ENCODE results near the gene TIGD2.
"Not testable (repeated sequence)": the region's sequence is repeated elsewhere in the genome, so short reads cannot be mapped to it uniquely, and the experiment has no call there.

Gene TIGD2

DNA sequence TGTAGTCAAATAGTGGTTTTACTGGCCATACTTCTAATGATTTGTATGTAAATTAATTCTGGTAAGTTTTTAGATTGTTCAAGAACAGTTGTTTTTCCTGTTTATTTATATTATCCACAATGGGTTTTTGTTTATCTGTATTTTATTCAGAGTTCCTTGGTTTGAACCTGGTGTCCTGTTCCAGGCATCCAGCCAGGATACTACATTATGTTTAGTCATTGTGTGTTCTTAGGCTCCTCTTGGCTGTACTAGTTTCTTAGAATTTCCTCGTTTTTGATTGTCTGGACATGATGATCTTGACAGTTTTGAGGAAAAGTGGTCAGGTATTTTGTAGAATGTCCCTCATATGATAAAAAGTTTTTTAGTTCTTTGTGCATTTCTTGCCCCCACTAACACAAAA lies 7.8 kb downstream of the TIGD2 start:
- no peak for DNase-seq (ENCODE audit: low read depth in 2 of 2)

DNA sequence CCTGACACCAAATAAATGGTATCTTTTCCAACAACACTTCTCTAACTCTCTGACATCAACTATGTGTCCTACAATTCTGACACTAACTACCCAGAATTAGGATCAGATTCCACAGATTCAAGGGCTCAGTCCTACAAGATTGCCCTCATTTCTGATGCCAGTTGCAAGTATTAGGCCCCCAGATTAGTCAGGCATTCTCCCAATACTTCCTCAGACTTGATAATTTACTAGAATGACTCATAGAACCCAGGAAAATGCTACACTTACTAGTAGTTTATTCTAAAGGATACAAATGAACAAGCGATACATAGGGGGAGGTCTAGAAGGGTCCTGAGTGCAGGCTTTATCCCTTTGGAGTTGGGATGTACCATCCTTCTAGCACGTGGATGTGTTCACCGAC lies 8.5 kb downstream of the TIGD2 start:
- no peak for DNase-seq (ENCODE audit: low read depth in 2 of 2)

DNA sequence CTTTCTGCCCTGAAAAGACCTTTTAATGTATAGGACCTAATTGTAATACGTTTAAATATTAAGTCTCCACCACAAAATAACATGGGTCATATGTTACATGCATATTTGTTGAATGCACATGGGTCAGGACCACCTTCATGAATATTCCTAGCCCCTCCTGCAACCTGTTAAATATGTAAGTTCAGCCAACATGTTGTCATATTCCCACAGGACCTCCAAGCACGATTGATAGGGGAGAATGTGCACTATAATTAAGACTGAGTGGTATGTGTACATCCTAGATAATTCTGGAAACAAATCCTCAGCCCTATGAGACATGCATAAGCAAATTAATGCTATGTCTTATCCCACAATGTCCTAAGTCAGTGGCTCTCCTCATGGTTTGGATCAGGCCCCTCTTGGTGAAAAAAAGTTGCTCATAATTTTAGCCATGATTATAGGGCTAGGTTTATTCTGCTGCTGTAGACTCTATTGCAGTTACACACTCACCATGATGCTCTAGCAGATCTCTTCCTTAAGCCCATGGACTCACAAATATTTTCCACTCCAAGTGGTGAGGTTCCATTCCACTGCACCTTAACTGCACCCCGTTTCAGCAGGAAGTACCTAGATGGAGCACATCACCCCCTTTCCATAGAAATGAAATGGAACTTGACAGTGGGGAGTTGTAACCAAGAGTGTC lies 10.2 kb downstream of the TIGD2 start:
- DNase-seq (ENCODE audit: low read depth in 2 of 2), result no peak

DNA sequence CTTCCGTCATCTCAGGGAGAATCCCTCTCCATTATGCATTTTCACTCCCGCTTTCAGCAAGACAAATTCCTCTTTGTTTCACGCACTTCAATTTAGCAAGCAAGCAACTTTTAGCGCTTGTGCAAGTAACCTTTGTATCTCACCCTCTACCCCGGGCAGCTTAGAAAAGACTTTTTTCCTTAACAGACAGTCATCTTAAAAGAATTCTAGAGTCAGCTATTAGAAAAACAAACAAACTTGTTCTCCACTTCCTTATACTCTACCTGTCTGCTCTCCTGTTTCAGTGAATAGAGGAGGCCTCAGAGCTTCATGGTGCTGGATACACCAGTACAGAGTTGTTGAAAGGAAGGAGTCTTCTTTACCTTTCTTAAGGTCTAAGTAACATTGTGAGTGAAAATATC lies 12.1 kb downstream of the TIGD2 start:
- DNase-seq (ENCODE audit: low read depth in 2 of 2), result no peak

DNA sequence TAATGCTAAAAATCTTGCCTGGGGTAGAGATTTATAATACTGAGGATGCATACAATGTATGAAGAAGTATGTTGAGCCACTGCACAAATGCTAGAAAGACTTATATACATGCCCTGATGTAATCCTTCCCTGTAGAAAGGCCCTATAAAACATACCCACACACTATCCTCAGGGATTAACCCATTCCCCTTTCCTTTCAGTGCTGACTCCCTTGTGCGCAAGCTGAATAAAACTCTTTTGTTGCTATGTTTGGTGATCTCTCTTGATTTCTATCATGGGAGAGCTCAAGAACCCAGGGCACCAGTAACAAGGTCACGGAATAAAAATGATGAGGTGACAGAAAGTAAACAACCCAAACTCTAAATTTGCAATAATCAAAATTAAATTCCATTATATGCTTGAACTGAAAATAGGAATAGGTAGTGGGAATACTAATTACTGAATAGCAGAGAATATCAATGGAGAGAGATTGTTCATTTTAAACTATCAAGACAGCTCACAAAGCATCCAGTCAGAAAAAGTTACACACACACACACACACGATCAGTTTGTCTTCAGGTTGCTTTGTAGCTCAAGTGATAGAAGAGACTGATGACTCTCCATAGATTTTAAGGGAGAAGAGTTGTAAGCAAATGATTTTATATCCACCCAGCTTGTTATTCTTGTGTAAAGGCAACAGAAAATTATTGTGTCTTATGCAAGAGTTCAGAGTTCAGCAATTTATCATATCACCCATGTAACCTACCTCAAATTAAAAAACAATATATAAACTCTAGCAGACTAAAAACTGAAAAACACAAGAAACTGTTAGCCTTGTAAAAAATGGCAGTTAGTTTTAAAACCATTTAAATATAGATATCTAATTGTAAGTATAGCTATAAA lies 14.8 kb downstream of the TIGD2 start:
- no peak for DNase-seq (ENCODE audit: low read depth in 2 of 2)

DNA sequence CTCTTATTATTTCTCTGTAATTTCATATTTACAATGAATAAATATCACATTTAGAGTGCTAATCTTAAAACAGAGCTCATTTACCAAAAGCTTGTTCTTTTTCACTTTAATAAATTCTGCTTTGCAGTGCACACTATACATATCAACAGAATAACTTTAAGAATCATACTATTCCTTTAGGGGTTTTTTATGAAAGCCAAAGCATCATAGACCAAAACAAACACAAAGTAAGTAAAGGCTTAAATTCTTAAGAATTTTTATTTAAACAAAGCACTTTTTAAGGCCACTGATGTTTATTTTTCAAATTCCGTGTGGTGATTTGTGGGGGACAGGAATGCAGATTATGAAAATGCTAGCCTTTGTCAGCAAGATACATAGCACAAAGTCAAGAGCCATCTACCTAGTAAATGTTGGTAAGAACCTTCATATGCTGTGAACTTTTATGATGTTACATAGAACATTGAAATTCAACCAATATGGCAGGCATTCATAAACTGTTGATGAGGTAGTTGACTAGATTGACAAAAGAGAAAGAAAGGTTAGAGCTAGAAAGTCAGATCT lies 17.8 kb downstream of the TIGD2 start:
- no peak for DNase-seq (ENCODE audit: low read depth in 2 of 2)

DNA sequence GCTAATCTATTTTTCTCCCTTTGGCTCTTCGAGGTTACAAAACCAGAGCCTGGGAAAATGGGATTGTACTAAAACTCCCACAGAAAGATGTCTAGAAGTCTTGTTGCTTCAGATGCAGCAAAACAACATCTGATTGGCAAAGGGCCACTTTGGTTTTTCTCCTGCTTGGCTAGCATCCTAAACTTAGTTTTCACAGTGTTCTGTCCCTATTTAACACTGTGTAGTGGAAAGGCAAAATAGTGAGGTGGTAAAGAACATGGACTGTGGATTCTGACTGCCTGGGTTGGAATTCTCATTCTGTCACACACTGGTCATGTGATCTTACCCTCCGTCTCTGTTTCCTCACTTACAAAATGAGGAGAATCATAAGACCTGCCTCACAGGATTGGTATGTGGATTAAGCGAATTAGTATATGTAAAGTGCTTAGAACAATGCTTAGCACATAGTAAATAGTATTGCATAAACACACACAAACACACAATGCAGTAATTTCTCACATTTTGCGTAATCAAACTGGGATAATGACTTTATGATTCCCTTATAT lies 23.5 kb downstream of the TIGD2 start:
- no peak for DNase-seq (ENCODE audit: low read depth in 2 of 2)

DNA sequence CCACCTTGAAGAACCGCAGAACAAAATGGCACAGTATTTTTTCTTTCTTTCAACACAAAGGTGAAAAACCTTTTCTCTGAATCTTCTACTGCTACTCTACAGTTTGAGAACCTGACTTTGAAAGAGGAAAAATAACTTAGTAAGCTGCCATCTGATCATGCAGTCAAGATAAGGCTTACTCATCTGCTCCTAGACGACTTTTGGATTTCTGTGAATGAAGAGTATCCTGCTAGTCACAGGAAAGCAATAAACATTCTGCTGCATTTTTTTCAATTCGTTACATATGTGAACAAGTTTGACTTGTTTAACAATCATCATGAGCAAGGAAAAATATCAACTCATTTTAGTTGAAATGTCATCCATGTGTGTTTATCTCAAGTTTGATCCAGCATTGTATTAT lies 25.2 kb downstream of the TIGD2 start:
- no peak for DNase-seq (ENCODE audit: low read depth in 2 of 2)

DNA sequence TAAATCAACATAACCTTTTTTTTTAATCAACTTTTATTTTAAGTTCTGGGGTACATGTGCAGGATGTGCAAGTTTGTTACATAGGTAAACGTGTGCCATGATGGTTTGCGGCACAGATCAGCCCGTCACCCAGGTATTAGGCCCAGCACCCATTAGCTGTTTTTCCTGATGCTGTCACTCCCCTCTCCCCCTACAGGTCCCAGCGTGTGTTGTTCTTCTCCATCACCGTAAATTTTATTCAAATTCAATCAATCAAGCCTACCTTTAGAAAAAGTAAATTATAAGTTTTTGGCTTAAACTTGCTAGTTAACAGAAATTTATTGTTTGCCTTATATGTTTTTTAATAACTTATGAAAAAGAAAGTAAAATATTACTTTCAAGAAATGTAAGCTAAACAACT lies 25.9 kb downstream of the TIGD2 start:
- no peak for DNase-seq (ENCODE audit: low read depth in 2 of 2)

DNA sequence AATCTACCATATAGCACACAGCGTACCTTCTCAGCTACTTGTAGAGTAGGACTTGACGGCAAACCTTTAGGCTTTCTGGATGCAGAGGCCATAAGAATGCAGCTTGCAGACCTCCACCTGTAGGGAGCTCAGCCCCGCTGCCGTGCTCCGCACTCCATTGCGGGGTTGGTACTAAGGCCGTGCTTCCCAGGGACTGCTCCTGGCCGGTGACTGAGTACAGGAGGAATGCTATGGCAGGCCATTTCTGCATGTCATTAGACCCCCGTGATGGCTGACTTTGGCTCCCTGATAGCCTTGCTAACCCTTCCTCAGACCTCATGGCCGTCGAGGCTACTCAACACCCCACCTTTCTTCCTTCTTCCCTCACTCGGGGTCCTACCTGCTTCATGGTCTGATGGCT lies 26.4 kb downstream of the TIGD2 start:
- DNase-seq (ENCODE audit: low read depth in 2 of 2), result no peak

DNA sequence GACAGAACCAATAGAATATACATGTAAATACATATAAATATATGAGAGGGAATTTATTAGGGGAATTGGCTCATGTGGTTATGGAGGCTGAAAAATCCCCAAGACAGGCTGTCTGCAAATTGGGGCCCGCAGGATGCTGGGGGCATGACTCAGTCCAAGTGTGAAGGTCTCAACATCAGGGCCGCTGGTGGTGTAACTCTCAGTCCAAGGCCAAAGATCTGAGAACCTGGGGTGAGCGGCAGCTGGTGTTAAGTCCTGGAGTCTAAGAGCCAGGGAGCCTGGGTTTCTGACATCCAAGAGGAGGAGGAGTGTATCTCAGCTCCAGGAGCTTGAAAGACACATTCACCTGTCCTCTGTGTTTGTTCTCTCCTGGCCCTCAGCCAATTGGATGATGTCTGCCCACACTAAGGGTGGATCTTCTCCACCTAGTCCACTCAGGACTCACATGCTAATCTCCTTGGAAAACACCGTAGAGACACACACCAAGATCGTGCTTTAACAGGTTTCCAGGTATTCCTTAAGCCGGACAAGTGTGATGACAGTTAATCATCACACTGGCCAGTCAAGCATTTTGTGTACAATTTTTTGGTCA lies 28.9 kb downstream of the TIGD2 start:
- no peak for DNase-seq (ENCODE audit: low read depth in 2 of 2)

DNA sequence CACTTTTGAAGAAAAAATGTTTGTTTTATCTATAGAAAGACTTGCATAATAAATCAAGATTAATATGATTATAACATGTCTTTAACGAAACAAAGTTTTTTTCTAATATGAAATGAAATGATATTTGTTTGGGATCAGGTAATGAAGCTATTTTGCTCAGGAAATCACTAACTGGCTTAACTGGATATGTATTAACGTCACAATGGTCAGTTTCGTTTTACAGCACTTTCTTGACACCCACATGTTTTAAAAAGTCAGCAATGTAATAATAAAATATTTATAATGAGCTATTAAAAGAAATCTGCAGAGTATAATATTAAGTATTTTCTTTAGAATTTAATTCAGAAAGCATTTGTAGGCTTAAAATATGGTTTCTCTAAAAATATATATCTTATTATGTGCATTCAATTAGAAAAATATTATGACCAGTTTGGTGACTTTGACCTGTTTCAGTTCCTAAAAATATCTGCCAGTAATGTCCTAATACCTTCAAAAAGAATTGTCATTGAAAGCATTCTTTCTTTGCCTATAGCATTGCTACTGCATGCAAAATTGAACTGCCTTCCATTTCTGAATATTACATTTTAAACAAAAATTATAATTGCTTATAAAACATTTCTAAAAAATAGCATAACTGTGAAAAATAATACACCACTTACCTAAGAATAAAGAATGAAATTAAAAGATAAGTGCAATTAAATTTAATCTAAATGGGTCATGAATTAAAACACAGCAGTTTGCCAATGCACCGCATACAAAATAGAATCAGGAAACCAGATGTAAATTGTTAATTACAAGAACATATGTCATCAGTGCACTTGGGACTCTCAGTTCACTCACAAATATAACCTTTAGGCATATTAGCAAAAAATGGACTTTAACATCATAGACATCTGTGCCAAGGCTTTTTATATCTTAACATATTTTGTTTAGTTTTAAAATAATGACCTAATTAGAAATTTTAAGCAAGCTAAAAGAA lies 31.6 kb downstream of the TIGD2 start:
- DNase-seq (ENCODE audit: low read depth in 2 of 2), result no peak

DNA sequence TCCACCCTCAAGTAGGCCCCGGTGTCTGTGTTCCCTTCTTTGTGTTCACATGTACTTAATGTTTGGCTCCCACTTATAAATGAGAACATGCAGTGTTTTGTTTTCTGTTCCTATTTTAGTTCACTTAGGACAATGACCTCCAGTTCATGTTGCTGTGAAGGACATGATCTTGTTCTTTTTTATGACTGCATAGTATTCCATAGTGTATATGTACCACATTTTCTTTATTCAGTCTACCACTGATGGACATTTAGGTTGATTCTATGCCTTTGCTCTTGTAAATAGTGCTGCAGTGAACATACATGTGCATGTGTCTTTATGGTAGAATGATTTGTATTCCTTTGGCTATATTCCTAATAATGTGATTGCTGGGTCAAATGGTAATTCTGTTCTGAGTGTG lies 33.3 kb downstream of the TIGD2 start:
- not testable (repeated sequence) for DNase-seq (ENCODE audit: low read depth in 2 of 2)

DNA sequence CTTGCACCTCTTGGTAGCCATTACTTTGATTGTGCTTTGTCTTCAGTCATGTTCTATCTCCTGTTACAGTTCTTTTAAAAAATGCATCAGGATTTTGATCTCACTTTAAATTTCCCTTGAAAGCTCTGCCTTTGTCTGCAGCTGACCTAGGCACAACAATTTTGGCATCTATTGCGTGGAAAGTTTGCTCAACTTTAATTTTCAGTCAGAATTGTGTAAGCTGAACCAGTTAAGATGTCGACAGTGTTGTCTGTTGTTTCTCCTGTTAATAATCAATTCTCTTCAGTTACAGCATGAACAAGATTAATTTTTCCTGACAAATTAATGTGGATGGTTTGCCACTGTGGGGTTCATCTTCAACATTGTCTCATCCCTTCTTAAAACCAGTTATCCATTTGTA lies 34.9 kb downstream of the TIGD2 start:
- DNase-seq (ENCODE audit: low read depth in 2 of 2), result no peak

DNA sequence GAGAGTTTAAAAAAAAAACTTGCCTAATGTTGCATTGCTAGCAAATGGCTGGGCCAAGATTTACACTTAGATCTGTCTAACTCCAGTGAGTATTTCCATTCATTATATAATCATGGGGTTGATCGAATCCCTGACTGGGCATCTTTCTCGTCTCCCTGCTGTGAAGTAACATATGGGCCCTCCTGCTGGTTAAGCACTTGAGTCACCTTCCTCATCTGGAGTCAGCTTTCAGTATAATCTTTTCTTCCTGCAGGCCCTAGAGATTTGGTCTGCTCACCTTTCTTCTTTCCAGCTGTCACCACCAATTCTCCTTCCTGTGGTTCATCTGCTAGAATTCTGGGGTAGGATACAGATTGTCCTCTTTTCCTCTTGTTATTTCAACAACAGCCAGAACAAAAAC lies 41.6 kb downstream of the TIGD2 start:
- no peak for DNase-seq (ENCODE audit: low read depth in 2 of 2)

DNA sequence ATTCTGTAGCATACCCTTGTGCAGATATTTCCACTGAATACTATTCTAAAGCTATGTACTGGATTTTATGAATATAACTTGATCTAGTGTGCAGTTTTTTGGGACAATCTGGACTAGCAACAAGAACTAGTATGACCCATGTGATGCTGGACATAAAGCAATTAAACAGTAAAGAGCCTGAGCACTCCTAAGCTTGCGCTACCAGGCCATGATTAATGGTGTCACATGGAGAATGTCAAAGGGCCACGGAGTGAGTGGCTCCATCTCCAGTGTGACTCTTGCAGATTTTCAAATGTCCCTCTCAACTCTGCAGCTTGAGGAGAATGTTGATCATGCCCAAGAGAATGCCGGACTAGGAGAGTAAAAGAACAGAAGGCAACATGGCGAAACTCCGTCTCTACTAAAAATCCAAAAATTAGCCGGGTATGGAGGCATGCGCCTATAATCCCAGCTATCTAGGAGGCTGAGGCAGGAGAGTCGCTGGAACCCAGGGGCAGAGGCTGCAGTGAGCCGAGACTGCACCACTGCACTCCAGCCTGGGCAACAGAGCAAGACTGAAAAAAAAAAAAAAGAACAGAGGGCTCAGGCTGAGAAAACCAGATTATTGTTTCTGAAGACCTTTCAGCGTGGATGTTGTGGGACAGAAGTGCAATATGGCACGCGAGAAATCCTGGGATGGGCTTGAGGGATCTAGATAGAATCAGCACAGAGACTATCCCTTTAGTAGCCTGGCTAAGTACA lies 45.0 kb downstream of the TIGD2 start:
- no peak for DNase-seq (ENCODE audit: low read depth in 2 of 2)

DNA sequence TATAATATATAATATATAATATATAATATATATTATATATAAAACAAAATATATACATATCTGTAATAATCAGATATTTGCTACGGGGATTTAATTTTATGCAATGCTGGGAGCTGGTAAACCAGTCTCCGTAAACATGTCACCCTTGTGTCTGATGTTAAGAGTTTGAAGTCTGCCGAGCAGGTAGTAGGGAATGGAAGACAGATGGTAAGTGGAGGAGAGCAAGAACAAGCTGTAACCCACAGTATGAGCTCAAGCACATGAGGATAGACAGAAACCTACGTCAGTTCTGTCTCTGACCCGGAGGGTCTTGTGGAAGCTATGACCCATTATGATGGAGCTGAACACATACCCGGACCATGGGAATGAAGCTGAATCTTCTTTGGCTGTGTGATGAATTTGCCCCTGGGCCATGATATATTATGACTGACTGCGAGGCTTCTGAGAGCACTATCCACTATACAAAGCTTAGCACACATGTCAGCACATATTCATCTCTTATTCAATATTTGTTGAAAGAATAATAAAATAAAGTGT lies 46.2 kb downstream of the TIGD2 start:
- no peak for DNase-seq (ENCODE audit: low read depth in 2 of 2)

DNA sequence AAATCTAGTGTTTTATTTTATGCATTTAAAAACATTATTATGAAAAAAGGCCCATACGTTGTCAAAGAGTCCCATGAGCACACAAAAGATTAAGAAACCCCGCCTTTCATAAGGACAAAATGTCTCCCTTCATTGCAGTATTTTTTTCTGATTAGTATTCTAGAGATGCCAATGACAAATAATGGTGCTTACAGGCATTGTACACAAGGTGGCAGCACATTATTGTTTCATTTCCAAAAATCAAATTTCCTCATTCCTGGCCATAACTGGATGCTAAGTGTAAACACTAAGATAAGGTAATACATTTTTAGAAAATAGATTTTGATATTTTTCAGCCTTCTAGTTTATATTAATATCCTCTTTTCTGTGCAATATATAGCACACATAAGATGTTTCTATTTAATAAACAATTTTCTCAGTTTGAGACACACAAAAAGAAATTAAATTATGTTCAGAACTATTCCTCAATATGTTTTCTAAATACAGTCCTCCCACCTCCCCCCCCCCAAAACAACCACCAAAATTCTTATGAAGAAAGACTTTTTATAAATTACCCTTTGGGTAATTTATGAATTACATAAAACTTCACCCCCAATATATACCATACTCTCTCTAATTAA lies 47.7 kb downstream of the TIGD2 start:
- DNase-seq (ENCODE audit: low read depth in 2 of 2), result no peak

DNA sequence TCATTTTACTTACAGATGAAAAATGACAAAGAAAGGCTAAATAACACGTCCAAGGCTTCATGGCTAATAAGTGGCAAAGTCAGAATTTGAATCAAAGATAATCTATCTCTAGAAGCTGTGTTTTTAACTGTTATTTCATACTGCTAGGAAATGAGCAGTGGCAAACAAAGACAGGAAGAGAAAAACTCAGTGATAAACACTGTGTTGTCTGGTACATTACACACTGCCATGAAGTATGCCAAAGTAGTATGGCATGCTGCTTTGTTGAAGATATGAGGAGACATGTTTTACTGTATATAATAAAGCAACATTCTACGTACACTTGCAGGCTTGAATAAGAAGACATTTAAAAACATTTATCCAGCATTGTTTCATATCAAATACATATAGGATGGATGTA lies 49.5 kb downstream of the TIGD2 start:
- DNase-seq (ENCODE audit: low read depth in 2 of 2), result no peak

DNA sequence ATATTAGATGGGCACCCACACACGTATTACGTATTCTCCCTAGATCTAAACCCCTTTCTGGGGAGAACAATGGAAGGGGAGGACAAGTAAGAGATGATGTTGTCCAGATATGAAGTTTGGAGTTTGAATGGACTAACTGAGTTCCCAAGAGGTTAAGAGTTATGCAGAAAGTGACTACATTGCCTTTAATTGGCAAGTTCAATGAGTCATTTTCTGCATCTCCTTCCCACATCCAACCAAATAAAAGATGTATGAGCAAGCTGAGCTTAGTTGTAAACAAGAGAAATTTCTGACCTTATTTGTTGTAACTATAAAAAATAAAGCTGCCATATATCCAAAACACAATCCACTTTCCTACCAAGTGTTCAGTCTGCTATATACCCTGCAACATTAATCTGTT lies 50.5 kb downstream of the TIGD2 start:
- no peak for DNase-seq (ENCODE audit: low read depth in 2 of 2)
